Measurements from ENCODE around the gene SUN1.
A peak's percentile ranks its signal among the peaks of the same experiment; 100 is the strongest.

SUN1 gene

DNA sequence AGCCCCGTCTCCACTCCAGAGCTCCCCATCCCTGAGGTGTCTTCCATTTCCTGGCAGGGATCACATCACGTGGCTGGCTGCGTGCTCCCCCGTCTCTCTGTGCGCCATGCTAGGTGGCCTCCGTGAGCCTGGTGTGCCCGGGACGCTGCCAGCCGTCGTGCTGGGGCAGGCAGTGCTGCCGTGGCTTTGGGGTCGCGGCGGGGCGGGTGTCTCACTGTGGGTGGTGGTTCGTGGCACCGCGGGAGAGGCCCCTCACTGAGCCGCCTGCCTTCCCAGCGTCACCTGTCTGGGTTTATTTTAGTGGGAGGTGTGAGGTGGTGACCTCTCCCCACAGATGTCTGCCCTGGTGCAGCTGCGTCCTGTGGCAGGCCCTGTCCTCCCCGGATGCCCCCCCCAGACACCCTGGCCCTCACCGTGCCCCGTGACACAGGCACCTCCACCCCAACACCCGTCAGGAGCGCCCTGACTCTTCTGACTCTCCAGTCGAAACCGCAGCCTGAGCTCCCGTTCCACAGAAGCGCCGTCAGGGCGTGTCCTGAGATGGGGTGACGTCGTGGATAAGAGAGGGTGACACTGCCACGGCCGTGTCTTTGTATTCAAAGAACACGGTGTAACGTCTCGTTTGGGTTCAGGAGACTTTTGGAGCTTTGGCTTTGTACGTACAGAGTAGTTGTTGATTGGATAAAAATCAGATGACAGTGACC is 62.0 kb downstream of the SUN1 start:
- no peak for DNase-seq

DNA sequence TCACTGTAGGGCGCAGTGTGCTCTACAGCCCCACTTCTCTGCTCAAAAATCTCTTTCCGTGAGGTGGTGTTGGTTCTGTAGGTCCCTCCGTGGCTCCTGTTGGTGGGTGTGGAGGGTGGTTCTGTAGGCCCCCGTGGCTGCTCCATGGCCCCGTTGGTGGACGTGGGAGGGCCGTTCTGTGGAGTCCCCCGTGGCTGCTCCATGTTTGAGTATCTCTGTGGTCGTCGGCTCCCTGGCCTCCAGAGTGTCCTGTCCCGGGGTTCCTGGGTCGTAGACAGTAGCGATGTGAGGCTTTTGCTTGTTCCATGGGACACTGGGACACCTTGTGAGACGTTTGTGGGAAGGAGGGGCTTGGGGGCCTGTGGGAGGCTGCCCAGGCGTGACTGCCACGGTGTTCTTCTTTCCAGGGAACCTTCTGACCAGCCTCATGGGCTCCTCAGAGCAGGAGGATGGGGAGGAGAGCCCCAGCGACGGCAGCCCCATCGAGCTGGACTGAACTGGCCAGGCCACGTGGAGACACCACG is 62.7 kb downstream of the SUN1 start:
- no peak for DNase-seq

DNA sequence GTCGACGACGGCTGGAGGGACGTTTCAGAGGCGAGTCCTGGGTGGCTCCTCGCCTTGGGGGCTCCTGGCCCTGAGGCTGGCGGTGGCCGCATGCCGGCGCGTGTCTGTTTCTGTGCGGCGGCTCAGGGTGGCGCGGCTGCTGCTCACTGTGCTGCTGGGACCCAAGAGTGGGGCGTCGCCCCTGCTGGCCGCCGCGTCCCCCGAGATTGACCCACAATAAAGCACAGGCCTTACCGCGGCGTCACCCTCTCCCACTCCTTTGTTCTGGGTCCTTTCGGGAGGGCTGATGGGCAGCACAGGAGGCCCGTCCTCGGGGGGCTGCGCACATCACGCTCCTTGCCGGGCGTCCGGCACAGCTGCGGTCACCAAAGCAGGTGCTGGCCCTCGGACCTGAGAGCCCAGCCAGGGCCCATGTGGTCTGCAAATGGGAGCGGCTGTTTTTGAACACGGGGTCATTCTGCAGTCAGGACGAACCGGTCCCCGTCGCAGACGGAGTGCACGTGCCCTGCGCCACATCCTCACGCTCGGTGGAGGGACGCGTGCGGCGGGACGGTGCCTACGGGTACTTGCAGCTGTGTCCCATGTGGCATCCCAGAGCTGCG is 63.3 kb downstream of the SUN1 start:
- no peak for DNase-seq

DNA sequence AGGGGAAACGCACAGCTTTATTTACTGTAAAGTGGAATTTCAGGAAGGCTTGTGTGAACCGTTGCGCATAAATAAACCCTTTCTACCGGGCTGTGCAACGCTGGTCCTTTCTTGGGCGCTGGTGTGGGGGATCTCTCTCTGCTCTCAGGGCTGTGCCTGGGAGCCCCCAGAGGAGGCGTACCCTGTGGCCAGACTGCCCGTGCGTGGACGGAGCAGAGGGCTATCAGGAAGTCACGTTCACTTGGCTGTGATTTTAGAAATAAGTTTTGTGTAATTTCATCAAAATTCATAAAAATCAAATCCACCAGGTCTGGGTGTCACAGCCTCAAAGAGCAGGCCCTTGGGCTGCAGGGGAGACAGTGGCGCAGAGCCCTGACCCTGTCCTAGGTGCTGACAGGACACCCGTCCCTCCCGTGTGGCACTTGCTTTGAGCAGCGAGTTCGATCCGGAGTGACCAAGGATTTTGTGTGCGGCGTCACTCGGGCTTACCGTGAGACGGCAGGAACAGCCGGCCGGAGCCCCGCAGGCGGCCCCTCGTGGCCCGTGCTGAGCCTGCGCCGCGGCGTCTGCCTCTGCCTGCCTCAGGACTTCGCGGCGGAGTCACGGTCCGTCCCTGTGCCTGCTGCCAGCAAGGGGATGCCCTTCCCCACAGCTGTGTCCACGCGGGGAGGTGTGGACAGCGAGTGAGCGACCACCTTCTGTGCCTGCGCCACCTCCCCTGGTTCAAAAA is 64.2 kb downstream of the SUN1 start:
- no peak for DNase-seq

DNA sequence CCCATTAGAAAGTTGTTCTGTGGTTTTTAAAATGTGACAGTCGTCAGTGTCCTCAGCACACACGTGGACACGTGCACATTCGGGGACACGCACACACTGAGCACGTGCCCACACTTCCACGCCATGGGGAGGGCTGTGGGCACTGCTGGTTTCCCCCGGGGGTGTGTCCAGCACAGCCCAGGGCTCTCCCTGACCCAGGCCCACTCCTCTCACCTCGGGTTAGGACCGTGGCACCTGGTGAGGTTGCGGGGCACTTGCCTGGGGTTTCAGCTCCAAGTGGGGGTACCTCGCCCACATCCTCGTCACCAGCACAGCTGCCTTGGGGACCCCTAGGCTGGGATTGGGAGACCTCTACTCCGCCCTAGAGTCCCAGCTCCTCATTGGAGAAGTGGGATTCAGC is 64.8 kb downstream of the SUN1 start:
- DNase-seq, result no peak

DNA sequence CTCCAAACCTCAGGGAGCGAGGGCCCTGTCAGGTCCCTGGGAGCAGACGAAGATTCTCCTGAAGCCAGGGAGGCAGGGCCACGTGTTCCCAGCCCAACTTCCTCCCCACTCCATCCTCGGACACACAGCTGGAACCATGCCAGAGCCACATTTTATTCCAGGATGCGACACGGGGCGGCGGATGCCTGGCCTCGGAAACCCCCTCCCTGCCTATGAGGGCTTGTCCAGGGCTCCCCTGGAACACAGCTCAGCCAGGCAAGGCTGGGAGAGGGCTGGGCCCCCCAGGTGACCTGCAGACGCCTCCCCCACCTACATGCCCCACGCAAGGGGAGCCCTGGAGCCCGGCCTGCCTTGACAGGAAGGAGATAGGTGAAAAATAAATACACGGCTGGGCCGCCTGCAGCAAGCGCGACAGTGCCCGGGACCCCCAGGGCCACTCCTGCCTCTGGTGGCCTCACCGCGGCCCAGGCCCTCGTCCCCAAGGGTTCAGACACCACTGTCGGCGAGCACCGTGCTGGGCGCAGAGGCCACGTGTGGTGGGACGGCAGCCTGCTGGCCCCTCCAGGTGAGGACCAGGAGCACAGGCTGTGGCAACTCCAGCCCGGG is 65.6 kb downstream of the SUN1 start:
- DNase-seq, result no peak

DNA sequence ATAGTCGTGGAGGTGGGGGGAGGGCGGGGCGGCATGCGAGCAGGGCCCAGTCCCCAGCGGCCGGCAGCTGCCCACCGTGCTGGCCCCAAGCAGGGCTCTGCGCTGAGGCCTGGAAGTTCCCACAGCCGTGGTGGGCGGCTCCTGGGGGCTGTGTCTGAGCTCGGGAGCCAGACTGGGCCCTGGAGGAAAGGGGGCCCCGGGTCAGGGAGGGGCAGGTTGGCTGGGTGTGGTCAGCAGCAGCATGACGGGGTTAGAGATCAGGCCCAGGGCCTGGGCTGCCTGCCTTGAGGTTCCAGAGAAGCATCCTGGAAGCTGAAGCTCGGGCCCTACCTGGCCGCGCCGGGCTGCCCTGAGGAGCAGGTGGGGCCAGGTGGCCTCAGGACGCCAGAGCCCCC is 66.2 kb downstream of the SUN1 start:
- DNase-seq, result no peak

DNA sequence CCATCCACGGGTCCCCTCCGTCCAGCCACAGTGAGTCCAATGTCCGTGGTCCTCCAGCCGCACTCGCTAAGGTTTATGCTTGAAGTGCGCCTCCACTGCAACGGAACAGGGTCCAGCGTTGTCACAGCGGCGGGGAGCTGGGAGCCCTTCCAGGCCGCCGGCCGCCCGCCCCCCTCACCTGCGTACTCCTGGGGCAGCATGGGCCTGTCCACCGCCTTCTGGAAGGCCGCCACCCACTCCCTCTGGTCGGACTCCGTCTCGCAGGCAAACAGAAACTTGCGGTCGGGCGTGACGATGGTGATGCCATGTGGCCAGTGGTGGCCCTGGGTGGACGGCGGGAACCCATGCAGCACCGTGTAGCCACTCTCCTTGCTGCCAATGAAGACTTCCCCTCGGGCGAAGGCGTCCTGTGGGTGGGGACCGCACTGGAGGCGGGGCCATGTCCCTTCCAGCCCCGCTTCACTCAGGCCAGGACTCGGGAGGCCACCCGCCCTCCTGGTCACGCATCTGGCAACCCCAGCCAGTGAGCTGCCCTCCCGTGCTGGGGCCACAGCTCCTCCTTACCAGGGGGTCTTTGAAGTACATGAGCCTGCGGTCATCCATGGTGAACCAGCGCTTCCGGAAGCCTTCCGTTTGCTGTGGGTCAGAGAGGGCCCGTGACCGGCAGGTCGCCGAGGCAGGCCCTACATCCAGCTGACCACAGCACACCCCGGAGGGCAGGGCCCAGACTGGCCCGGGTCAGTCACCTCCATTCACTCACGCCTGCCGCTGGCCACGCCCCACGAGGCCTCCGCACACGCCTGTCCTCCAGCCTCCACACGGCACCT is 66.8 kb downstream of the SUN1 start:
- no peak for DNase-seq

DNA sequence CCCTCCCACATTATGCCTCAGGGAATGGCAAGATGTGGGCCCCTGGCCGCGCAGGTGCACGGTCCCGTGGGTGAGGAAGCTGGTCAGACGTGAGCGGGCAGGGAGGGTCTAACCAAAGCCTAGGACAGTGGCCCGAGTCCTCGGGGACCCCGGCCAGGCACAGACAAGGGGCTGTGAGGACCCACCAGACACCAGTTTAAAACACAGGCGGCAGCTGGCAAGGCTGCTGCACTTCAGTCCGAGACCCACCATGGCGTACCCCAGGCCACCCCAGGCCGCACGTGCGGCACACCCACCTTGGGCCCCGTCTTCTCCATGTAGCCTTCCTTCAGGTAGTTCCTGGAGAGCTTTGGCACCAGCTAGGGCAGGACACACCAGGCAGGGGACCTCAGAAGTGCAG is 67.5 kb downstream of the SUN1 start:
- no peak for DNase-seq

DNA sequence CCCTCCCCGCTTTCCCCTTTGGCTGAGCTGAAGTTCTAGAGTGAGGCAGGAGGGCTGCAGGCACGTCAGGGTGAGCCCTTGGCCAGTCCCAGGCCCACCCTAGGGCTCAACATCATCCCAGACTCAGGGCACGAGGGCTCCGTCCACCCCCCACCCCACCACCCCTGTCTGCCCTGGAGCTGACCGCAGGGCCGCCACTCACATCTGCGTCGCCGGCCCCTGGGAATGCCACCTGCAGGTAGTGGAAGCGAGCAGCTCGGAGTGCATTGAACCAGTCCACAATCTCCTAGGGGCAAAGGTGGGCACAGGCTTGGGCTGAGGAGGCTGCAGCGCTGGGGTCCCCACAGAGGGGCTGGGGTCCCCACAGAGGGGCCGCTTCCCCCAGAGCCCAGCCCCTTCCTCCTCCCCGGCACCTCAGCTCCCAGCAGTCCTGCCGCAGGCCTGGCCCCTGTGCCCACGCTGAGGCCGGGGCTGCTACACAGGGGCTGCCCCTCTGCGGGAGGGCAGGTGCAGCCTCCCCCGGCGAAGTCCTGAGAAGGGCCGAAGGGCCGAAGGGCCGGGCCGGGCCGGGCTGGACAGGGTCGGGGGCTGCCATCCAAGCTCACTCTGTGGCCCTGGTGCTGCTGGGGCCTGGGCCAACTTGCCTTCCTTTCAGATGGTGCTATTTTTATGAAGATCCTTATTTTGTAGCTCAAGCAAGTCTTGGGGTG is 68.2 kb downstream of the SUN1 start:
- DNase-seq, result no peak

DNA sequence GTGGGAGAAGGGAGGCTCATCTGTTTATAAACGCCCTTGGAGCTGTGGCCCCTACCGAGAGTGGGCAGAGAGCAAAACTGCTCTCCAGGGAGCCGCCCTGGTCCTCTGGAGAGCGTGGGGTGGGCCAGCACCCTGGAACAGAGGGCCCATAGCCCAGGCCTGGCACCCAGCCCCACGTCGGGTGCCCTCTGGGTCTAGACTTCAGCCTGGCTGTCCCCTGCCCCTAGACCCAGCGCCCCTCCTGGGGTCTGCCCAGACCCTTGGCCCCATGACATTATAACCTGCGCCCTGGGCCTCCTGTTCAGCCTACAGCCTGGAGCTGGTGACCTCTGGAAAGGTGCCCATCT is 68.7 kb downstream of the SUN1 start:
- no peak for DNase-seq

DNA sequence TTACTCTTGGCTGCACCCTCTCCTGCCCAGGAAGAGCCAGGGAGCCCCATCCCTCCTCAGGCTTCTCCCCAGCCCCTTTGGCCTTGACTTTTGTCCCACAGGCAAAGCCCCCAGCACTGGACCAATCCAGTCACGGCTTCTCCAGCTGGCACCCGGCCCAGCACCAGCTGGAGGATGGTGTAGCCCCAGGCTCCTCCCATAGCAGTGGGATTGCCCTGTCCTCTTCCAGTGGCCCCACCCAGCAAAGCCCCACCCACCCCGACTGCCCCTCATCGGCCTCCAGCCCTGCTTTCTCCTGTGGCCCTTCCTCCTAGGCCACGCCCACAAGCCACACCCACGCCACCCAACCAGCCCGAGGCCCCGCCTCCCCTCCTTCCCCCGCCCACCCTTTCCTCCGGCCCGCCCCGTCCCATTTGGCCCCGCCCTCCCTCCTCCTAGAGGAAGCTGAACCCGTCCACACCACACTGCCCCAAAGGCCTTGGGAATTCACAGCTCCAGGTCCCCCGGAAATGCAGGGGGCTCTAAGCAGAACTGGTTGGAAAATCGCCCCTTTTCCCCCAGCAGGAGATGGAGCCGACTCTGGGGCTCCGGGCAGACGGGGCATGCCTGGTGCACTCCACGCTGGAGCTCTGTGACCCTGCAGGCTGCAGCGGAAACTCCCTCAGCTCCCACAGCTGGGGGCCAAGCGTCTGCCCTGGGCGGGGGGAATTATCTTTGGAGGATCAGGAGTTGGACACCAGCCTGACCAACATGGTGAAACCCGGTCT is 69.3 kb downstream of the SUN1 start:
- DNase-seq, result no peak

DNA sequence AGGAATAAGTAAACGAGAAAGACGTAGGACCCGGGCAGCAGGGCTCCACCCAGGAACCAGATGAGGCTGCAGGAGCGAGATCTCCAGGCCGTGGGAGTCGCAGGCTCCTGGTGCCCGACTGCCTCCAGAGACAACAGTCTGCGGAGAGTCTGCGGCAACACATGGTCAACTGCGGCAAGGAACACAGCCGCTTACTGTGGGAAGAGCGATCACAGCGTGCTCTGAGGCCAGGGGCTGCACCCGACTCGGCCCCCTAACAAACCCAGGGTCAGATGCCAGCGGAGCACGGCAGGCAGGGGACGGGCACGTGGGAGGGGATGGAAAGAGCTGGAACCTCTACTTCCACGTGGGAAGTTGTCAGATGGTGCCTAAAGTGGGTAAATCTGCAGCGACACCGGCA is 70.7 kb downstream of the SUN1 start:
- no peak for DNase-seq

DNA sequence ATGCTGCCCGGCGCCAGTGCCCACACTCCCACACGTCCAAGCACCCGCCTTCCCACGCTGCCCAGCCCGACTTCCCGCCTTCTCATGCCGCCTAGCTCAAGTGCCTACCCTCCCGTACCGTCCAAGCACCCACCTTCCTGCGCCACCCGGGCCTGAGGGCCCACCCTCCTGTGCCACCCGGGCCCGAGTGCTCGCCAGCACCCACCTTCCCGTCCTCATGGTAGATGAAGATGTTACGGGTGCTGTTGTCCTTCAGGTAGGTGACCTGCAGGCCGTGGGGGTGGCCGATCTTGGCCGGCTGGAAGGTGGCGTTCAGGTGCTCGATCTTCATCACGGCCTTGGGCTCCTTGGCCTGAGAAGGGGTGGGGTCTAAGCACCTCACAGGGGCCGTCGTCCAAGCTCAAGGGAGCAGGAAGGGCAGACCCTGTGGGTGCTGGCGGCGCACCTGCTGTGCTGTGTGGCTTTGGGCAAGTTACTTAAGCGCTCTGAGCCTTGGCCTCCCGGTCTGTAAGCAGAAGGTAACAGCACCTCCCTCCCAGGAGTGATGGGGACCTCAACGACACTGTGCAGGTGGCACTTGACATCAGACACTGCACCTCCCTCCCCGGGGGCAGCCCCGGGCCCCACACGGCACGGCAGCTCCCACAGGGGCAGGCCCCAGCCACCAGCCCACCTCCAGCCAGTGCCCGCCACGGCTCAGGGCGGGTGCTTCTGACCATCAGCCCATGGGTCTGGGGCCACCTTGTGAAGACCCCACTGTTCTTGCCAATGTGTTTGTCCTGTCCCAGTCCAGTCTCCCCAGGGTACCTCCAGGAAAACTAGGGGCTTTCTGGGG is 71.9 kb downstream of the SUN1 start:
- DNase-seq, result no peak

DNA sequence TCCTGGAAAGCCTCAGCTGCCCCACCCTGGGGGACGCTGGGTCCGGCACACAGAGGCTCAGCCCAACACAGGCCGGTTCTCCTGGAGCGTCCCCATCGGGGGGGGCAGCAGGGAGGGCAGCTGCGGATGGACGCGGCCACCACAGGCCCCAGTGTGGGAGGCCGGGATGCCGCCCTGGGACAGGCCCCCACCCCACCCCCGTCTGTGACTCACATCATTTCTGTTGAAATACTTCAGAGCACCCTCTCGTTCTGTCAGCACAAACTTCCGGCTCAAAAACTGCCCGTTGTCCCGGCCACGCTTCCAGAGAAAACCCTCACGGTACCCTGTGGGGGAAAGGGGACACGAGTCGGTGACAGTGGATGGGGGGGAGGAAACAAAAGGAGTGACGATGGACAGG is 72.6 kb downstream of the SUN1 start:
- DNase-seq, result no peak

DNA sequence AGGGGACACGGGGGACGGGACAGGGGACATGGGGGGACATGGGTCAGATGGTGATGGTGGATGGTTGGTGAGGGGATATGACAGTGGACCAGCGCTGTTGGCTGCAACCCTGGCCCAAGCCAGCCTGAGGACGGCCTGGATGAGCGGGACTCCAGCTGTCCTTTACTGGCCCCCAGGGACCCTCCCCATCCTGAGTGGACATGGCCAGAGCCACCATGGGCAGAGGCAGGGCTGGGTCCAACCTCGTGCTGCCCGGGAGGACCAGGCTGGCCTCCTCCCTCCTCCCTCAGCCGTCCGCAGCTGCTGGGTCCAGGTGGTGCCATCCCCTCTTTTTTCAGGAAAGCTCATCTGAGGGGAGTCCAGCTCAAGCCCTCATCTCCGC is 74.5 kb downstream of the SUN1 start:
- DNase-seq, result no peak

DNA sequence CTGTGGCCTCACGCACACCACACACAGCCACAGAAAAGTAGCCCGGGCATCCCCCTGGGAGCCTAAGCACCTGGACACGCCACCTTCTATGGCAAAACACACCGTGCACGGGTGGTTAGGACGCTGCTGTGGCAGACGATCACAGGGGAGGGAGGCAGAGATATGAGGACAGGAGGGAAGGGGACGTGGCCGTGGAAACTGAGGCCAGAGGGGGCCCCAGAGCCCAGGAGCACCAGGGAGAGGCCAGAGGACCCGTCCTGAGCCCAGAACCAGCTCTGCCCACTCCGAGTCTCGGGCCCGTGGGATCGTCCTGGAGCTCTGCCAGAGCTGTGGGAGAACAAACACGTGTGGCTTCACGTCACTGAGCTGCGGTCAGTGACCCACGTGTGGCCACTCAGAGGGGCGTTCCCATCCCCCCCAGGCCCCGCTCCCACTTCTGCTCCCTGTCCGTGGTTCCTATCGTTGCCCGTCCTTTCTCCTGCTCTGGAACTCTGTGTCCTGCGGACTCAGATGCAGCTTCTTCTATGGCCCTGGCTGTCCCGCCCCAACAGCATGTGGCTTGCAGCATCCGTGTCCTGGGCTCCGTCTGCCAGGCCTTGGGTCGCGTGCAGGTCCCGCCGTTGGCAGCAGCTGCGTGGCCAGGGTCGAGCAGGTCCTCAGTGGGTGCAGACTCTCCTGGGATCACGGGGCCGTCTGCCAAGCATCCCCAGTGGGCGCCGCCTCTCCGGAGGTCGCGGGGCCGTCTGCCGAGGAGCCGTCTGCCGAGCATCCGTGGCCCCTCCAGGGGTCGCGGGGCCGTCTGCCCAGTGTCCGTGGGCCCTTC is 75.1 kb downstream of the SUN1 start:
- DNase-seq, result no peak

DNA sequence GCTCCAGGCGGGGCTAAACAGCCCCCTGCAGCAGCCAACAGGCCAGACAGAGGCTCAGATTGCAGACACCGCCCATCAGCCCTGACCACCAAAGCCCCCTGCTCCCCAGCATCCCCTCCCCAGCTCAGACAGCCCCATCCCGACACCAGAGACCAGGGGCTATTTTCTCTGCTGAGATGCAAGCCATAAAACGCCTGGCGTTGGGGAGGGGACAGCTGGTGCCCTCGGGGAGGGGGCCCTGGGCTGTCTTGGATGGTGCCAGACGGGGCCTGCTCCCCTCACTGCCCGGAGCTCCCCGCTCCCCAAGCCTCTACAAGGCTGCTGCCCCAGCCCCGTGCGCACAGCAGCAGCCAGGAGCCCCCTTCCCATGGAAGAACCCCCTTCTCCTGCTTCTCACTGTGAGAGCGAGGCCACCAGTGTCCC is 75.9 kb downstream of the SUN1 start:
- no peak for DNase-seq

DNA sequence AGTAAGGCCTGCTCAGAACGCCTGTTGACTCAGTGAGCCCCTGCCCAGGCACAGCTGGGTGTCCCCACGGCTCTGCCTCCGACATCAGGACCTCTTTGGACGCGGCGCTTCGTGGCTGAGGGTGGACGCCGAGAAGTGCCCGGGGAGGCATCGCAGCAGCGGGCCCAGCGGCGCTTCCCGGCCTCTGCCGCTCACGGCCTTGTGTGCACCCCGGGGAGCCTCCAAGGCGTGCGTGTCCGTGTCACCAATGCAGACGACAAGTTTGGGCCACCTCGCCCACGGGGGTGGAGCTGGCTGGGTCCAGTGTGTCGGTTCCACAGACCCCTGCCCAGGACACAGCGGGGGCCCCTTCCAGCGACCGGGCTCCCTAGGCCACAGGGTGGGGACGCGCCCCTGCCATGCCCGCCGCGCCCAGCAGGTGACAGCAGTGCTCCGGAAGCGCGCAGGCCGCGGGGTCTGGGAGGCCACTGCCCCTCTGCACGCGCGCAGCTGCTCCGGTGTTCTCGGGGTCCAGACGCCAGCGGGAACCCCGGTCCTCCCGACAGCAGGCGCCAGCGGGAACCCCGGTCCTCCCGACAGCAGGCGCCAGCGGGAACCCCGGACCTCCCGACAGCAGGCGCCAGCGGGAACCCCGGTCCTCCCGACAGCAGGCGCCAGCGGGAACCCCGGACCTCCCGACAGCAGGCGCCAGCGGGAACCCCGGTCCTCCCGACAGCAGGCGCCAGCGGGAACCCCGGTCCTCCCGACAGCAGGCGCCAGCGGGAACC is 76.5 kb downstream of the SUN1 start:
- peak; percentile 40 for DNase-seq
